T-helper 1 cell treated with Interleukin-12 subunit alpha and Interleukin-12 subunit beta and Interleukin-4 antibody, amounts not matched to agents 30 μg/mL and 1 μg/mL, for 36 hours (primary cell): ENCODE data around the gene ATAD1.
"Not testable (repeated sequence)": the region's sequence is repeated elsewhere in the genome, so short reads cannot be mapped to it uniquely, and the experiment has no call there.

ENCODE experiments used
- H3K27ac Mint-ChIP-seq: one replicate; pipeline ENCODE4 v1.8.0; 2021; ENCODE audit warnings: mild to moderate bottlenecking, mixed read lengths
- H3K27me3 Mint-ChIP-seq: one replicate; pipeline ENCODE4 v1.8.0; 2021; ENCODE audit warnings: low read depth, mixed read lengths
- H3K36me3 Mint-ChIP-seq: one replicate; pipeline ENCODE4 v1.8.0; 2021; ENCODE audit warnings: low read depth, mixed read lengths
- H3K4me1 Mint-ChIP-seq: one replicate; pipeline ENCODE4 v1.8.0; 2021; ENCODE audit warnings: low read depth, mixed read lengths
- H3K4me3 Mint-ChIP-seq: one replicate; pipeline ENCODE4 v1.8.0; 2021; ENCODE audit warnings: mild to moderate bottlenecking, moderate library complexity, mixed read lengths
- H3K9me3 Mint-ChIP-seq: one replicate; pipeline ENCODE4 v1.8.0; 2021; ENCODE audit warnings: mixed read lengths

The ATAD1 gene

GRCh38 chr10:87763086-87763861 lies 54.8 kb downstream of the ATAD1 start:
- Mint-ChIP-seq H3K4me1 (peaks cover 17% of the 10 kb centered on the region), H3K27me3 (no peaks in the 10 kb centered on the region), H3K4me3 (no peak overlapping the region), H3K27ac (no peak overlapping the region), H3K36me3 (peaks cover 30% of the 10 kb centered on the region), H3K9me3 (no peaks in the 10 kb centered on the region)

GRCh38 chr10:87761892-87762291 lies 56.1 kb downstream of the ATAD1 start:
- H3K4me1 Mint-ChIP-seq, result peaks cover 12% of the 10 kb centered on the region
- no peaks in the 10 kb centered on the region for H3K27me3 Mint-ChIP-seq
- no peak overlapping the region for H3K4me3 Mint-ChIP-seq
- peak overlapping the region; percentile 41 for H3K27ac Mint-ChIP-seq
- peaks cover 20% of the 10 kb centered on the region for H3K36me3 Mint-ChIP-seq
- H3K9me3 Mint-ChIP-seq, result no peaks in the 10 kb centered on the region

- Mint-ChIP-seq H3K4me1 (peaks cover 12% of the 10 kb centered on the region), H3K4me3 (no peak overlapping the region), H3K27ac (no peak overlapping the region), H3K9me3 (no peaks in the 10 kb centered on the region), H3K27me3 (no peaks in the 10 kb centered on the region), H3K36me3 (peaks cover 22% of the 10 kb centered on the region)
Observed at GRCh38 chr10:87761153-87761552, 56.9 kb downstream of the ATAD1 start.

GRCh38 chr10:87760195-87760905 lies 57.7 kb downstream of the ATAD1 start:
- peaks cover 12% of the 10 kb centered on the region for H3K4me1 Mint-ChIP-seq
- no peak overlapping the region for H3K27ac Mint-ChIP-seq
- no peaks in the 10 kb centered on the region for H3K9me3 Mint-ChIP-seq
- H3K36me3 Mint-ChIP-seq, result peaks cover 27% of the 10 kb centered on the region
- no peaks in the 10 kb centered on the region for H3K27me3 Mint-ChIP-seq
- H3K4me3 Mint-ChIP-seq, result no peak overlapping the region

- Mint-ChIP-seq H3K36me3 (peaks cover 24% of the 10 kb centered on the region), H3K4me3 (no peak overlapping the region), H3K27me3 (no peaks in the 10 kb centered on the region), H3K9me3 (no peaks in the 10 kb centered on the region), H3K4me1 (peaks cover 12% of the 10 kb centered on the region), H3K27ac (no peak overlapping the region)
Observed at GRCh38 chr10:87759551-87759950, 58.5 kb downstream of the ATAD1 start.

GRCh38 chr10:87757685-87758084 lies 60.3 kb downstream of the ATAD1 start:
- H3K9me3 Mint-ChIP-seq, result no peaks in the 10 kb centered on the region
- no peaks in the 10 kb centered on the region for H3K27me3 Mint-ChIP-seq
- peaks cover 30% of the 10 kb centered on the region for H3K36me3 Mint-ChIP-seq
- H3K27ac Mint-ChIP-seq, result no peak overlapping the region
- no peak overlapping the region for H3K4me3 Mint-ChIP-seq
- peaks cover 12% of the 10 kb centered on the region for H3K4me1 Mint-ChIP-seq

- Mint-ChIP-seq H3K27ac (no peak overlapping the region), H3K4me1 (peaks cover 6% of the 10 kb centered on the region), H3K9me3 (no peaks in the 10 kb centered on the region), H3K27me3 (no peaks in the 10 kb centered on the region), H3K36me3 (peaks cover 24% of the 10 kb centered on the region), H3K4me3 (no peak overlapping the region)
Observed at GRCh38 chr10:87753995-87754866, 63.8 kb downstream of the ATAD1 start.

GRCh38 chr10:87752566-87752965 lies 65.5 kb downstream of the ATAD1 start:
- Mint-ChIP-seq H3K9me3 (no peaks in the 10 kb centered on the region), H3K4me3 (no peak overlapping the region), H3K27me3 (no peaks in the 10 kb centered on the region), H3K36me3 (peaks cover 25% of the 10 kb centered on the region), H3K4me1 (peaks cover 6% of the 10 kb centered on the region), H3K27ac (no peak overlapping the region)

- Mint-ChIP-seq H3K4me1 (peaks cover 6% of the 10 kb centered on the region), H3K36me3 (peaks cover 21% of the 10 kb centered on the region), H3K9me3 (no peaks in the 10 kb centered on the region), H3K27ac (no peak overlapping the region), H3K4me3 (no peak overlapping the region), H3K27me3 (no peaks in the 10 kb centered on the region)
Observed at GRCh38 chr10:87751274-87751673, 66.8 kb downstream of the ATAD1 start.

GRCh38 chr10:87750817-87751216 lies 67.2 kb downstream of the ATAD1 start:
- peaks cover 17% of the 10 kb centered on the region for H3K36me3 Mint-ChIP-seq
- H3K4me3 Mint-ChIP-seq, result no peak overlapping the region
- no peaks in the 10 kb centered on the region for H3K9me3 Mint-ChIP-seq
- H3K27me3 Mint-ChIP-seq, result no peaks in the 10 kb centered on the region
- H3K27ac Mint-ChIP-seq, result no peak overlapping the region
- peaks cover 6% of the 10 kb centered on the region for H3K4me1 Mint-ChIP-seq

- H3K27me3 Mint-ChIP-seq, result no peaks in the 10 kb centered on the region
- no peak overlapping the region for H3K27ac Mint-ChIP-seq
- H3K9me3 Mint-ChIP-seq, result no peaks in the 10 kb centered on the region
- H3K4me3 Mint-ChIP-seq, result no peak overlapping the region
- peaks cover 15% of the 10 kb centered on the region for H3K36me3 Mint-ChIP-seq
- peaks cover 6% of the 10 kb centered on the region for H3K4me1 Mint-ChIP-seq
Observed at GRCh38 chr10:87750001-87750671, 67.9 kb downstream of the ATAD1 start.

GRCh38 chr10:87748244-87748643 lies 69.8 kb downstream of the ATAD1 start:
- H3K36me3 Mint-ChIP-seq, H3K27me3 Mint-ChIP-seq, H3K4me1 Mint-ChIP-seq, H3K27ac Mint-ChIP-seq, H3K9me3 Mint-ChIP-seq, H3K4me3 Mint-ChIP-seq: not testable (repeated sequence)

- H3K27ac Mint-ChIP-seq, result no peak overlapping the region
- no peaks in the 10 kb centered on the region for H3K27me3 Mint-ChIP-seq
- no peaks in the 10 kb centered on the region for H3K9me3 Mint-ChIP-seq
- peaks cover 2% of the 10 kb centered on the region for H3K36me3 Mint-ChIP-seq
- H3K4me3 Mint-ChIP-seq, result no peak overlapping the region
- H3K4me1 Mint-ChIP-seq, result peaks cover 3% of the 10 kb centered on the region
Observed at GRCh38 chr10:87746911-87747310, 71.1 kb downstream of the ATAD1 start.

GRCh38 chr10:87744606-87745005 lies 73.4 kb downstream of the ATAD1 start:
- peaks cover 4% of the 10 kb centered on the region for H3K27me3 Mint-ChIP-seq

More at GRCh38 chr10:87744606-87745005, 73.4 kb downstream of the ATAD1 start:
- Mint-ChIP-seq H3K4me1 (no peaks in the 10 kb centered on the region), H3K27ac (no peak overlapping the region), H3K9me3 (no peaks in the 10 kb centered on the region), H3K36me3 (peaks cover 2% of the 10 kb centered on the region), H3K4me3 (no peak overlapping the region)
